Panc1 (cell line): Measurements from ENCODE around the gene TBX5.

Experiments
- SIN3A ChIP-seq: IDR thresholded peaks from 2 replicates; pipeline ENCODE4 v1.6.1; 2012; ENCODE audit warnings: low read depth, mild to moderate bottlenecking, low read length, moderate library complexity, borderline replicate concordance; ENCODE audit not compliant: insufficient read depth
- TCF7L2 ChIP-seq: IDR thresholded peaks from 2 replicates; pipeline ENCODE4 v1.6.1; 2011; ENCODE audit warnings: mild to moderate bottlenecking, low read depth, low read length, inconsistent platforms
- TF ChIP-seq, protein P1 (sequence below): fragments of 450-650 bp; IDR thresholded peaks from 2 replicates; pipeline ENCODE4 v1.5.1; 2017; ENCODE audit warnings: mild to moderate bottlenecking
- TF ChIP-seq, protein P2 (sequence below), 2 experiments: IDR thresholded peaks; 2 replicates each; pipeline ENCODE4 v1.6.1; 2011 to 2012; ENCODE audit warnings: low read depth in 2 of 2, control low read depth in 1 of 2, low read length in 1 of 2, mild to moderate bottlenecking in 1 of 2, moderate library complexity in 1 of 2; ENCODE audit not compliant: insufficient read depth in 1 of 2

DNA sequence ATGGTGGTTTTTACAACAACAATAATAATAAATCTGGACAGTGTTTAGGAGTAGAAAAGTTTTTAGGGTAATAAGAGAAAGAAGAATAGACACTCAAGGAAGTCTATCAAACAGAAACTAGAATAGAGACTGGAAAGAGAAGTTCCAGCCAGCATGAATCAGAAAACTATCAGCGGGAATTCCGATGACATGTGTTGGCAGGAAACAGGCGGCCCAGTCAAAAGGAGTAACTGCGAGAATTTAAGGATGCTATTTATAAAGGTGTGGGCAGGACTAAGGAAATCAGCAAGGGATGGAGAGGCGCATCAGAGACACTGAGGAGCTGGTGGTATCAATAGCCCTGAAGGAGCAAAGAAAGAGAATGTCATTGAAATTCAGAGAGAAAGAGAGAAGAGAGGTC lies 89.9 kb downstream of the TBX5 start:
- TF ChIP-seq, protein P1, sequence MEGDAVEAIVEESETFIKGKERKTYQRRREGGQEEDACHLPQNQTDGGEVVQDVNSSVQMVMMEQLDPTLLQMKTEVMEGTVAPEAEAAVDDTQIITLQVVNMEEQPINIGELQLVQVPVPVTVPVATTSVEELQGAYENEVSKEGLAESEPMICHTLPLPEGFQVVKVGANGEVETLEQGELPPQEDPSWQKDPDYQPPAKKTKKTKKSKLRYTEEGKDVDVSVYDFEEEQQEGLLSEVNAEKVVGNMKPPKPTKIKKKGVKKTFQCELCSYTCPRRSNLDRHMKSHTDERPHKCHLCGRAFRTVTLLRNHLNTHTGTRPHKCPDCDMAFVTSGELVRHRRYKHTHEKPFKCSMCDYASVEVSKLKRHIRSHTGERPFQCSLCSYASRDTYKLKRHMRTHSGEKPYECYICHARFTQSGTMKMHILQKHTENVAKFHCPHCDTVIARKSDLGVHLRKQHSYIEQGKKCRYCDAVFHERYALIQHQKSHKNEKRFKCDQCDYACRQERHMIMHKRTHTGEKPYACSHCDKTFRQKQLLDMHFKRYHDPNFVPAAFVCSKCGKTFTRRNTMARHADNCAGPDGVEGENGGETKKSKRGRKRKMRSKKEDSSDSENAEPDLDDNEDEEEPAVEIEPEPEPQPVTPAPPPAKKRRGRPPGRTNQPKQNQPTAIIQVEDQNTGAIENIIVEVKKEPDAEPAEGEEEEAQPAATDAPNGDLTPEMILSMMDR, result no peak
- TF ChIP-seq SIN3A, result no peak
- no peak for TF ChIP-seq TCF7L2
- TF ChIP-seq, protein P2, sequence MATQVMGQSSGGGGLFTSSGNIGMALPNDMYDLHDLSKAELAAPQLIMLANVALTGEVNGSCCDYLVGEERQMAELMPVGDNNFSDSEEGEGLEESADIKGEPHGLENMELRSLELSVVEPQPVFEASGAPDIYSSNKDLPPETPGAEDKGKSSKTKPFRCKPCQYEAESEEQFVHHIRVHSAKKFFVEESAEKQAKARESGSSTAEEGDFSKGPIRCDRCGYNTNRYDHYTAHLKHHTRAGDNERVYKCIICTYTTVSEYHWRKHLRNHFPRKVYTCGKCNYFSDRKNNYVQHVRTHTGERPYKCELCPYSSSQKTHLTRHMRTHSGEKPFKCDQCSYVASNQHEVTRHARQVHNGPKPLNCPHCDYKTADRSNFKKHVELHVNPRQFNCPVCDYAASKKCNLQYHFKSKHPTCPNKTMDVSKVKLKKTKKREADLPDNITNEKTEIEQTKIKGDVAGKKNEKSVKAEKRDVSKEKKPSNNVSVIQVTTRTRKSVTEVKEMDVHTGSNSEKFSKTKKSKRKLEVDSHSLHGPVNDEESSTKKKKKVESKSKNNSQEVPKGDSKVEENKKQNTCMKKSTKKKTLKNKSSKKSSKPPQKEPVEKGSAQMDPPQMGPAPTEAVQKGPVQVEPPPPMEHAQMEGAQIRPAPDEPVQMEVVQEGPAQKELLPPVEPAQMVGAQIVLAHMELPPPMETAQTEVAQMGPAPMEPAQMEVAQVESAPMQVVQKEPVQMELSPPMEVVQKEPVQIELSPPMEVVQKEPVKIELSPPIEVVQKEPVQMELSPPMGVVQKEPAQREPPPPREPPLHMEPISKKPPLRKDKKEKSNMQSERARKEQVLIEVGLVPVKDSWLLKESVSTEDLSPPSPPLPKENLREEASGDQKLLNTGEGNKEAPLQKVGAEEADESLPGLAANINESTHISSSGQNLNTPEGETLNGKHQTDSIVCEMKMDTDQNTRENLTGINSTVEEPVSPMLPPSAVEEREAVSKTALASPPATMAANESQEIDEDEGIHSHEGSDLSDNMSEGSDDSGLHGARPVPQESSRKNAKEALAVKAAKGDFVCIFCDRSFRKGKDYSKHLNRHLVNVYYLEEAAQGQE (IDR thresholded peaks at IDR 0.05; ENCODE audit: insufficient read depth in 1 of 2, low read depth in 2 of 2, low read length in 1 of 2), result no peak
